Fibroblast of mammary gland (primary cell): ENCODE measurements around the gene COL24A1.
A peak's percentile ranks its signal among the peaks of the same experiment; 100 is the strongest.

Source experiments
- DNase-seq: peaks from one replicate; pipeline ENCODE4 v3.0.0-alpha.2; 2010; ENCODE audit warnings: low read depth
- H3K4me3 ChIP-seq: 2 replicates; pipeline ENCODE4 v1.5.1; 2011; ENCODE audit warnings: low read depth, mild to moderate bottlenecking, low read length, moderate library complexity; ENCODE audit not compliant: control insufficient read depth
- TF ChIP-seq, protein P1 (sequence below): conservative IDR thresholded peaks from 2 replicates; pipeline ENCODE4 v1.5.1; 2011; ENCODE audit warnings: low read depth, low read length, inconsistent platforms; ENCODE audit not compliant: control insufficient read depth, insufficient read depth

COL24A1 gene

DNA sequence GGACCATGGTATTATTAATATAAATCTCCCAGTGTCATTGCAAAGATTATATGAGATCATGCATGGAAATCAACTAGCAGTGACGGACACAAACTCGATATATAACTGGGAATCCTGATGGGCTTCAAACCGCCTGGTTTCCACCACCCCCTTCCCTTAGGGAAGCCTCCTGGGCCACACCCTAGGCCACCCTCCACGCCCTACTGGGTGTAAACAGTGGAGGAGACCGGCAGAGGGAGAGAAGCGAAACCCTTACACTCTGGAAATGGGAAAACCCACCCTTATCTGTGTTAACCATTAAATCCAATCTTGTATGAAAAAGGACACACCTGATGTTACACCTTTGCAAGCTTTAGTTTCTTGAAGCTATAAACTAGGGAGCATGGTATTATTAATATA, 447.7 kb downstream of the COL24A1 start:
- DNase-seq, result no peak
- peak overlapping the region; percentile 96 for H3K4me3 ChIP-seq
- TF ChIP-seq, protein P1, sequence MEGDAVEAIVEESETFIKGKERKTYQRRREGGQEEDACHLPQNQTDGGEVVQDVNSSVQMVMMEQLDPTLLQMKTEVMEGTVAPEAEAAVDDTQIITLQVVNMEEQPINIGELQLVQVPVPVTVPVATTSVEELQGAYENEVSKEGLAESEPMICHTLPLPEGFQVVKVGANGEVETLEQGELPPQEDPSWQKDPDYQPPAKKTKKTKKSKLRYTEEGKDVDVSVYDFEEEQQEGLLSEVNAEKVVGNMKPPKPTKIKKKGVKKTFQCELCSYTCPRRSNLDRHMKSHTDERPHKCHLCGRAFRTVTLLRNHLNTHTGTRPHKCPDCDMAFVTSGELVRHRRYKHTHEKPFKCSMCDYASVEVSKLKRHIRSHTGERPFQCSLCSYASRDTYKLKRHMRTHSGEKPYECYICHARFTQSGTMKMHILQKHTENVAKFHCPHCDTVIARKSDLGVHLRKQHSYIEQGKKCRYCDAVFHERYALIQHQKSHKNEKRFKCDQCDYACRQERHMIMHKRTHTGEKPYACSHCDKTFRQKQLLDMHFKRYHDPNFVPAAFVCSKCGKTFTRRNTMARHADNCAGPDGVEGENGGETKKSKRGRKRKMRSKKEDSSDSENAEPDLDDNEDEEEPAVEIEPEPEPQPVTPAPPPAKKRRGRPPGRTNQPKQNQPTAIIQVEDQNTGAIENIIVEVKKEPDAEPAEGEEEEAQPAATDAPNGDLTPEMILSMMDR, result no peak

GRCh38 chr1:85707990-85708828, 448.4 kb downstream of the COL24A1 start, which contains the start of gene ZNHIT6:
ZNHIT6 (minus strand) TSS chr1:85708433; CDS start chr1:85708284, 149 bp downstream.
- DNase-seq, result peak; percentile 97
- H3K4me3 ChIP-seq, result peak within 1 kb of the TSS; percentile 96
- TF ChIP-seq, protein P1, result peak; percentile 49

DNA sequence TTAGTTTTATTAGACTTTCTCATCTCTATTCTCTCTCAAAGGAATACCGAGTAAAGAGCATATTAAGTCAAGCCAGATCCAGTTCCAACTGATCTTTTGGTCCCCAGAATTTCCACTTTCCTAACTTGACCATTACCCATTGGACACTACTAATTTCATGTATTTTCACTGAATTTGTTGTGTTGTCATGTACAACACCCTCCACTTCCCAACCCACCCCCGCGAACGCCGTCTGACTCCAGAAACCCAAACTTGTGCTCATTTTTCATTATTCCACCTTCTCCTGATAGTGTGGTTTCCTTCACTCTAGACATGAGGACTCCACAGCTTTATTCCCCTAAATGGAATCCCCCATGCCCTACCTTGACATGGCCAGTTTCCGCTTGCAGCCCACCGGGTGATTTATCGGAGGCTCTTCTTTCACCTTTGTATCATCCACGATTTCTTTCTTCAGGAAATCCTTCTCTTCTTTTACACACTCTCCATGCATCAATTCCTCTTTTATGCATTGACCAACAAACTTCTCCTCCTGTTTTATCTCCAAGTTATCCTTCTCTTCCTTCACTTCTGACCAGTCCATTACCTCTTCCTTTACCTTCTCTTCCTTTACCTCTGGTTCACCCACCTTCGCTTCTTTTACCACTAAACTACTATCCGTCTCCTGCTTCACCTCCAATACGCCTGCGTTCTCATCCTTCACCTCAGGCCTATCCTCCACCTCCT, 449.1 kb downstream of the COL24A1 start:
- TF ChIP-seq, protein P1, result no peak
- peak overlapping the region; percentile 96 for H3K4me3 ChIP-seq
- DNase-seq, result no peak

GRCh38 chr1:85705940-85706339, 450.6 kb downstream of the COL24A1 start:
- TF ChIP-seq, protein P1, result no peak
- no peak for DNase-seq
- no peak overlapping the region for H3K4me3 ChIP-seq

DNA sequence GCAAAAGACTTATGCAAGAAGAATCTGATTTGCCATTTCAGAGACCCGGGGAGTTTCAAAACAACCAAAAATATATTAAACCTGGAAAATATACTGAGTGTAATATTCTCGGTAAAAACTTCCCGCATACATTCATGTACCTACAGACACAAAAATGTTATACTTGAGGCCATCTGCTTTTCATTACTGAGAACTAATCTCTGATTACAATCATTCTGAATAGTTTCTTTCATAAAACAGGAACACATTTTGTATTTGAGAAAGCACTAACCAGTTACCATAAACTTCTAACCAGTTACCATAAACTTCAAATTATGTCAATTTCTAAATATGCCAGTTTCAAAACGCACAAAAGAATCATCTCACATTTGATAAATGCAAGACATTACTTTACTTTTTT, 456.1 kb downstream of the COL24A1 start:
- DNase-seq, result no peak
- TF ChIP-seq, protein P1, result no peak

DNA sequence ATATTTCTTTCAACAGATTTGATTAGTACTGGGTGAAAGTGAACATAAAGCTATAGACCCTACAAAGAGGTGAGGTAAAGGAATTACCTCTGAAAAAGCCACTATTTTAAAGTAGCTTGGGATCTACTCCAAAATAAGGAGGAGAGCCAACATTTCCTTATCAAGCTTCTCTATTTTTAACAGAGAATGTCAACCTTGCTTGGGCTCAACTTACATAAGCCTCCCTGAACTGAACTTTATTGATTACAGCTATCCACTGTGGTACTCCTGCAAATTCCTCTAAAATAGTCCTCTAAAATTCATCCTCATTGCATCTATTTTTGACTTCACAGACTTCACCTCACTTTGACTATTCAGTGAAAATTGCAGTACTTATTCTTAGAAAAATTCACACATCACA, 458.7 kb downstream of the COL24A1 start:
- DNase-seq, result no peak
- no peak overlapping the region for H3K4me3 ChIP-seq
- TF ChIP-seq, protein P1, result no peak

More for the DNA sequence above, 456.1 kb downstream of the COL24A1 start:
- no peak overlapping the region for H3K4me3 ChIP-seq
